HG02884 (cell line): ENCODE results near the gene TMEM232.
"Not testable (repeated sequence)": the region's sequence is repeated elsewhere in the genome, so short reads cannot be mapped to it uniquely, and the experiment has no call there.

ENCODE experiments used
- ATAC-seq: cut with Tn5 transposase; IDR thresholded peaks from one replicate; pipeline ENCODE4 v1.9.1; 2021; ENCODE audit warnings: mild to moderate bottlenecking, moderate library complexity; ENCODE audit not compliant: unreplicated experiment

TMEM232 gene

GRCh38 chr5:110716247-110717245, 9.9 kb downstream of the TMEM232 start:
- ATAC-seq: peak; percentile 90

- ATAC-seq: no peak
Observed at GRCh38 chr5:110707260-110707844, 19.1 kb downstream of the TMEM232 start.

DNA sequence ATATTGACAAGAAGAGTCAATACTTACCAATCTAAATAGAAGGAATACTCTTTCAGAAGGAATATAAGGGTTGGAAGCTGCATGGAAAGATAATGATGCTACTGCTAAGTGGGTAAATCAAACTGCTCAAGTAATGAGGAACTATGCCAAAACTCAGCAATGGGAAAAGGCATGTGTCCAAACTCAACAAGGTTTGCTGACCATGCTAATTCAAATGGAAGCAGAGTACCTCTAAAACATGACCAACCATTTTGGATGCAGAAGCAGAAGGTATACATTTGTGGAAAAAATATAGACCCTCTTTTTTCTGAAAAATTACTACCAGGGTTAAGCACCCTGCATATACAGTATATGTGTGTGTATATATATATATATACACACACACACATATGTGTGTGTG, 21.1 kb downstream of the TMEM232 start:
- no peak for ATAC-seq

GRCh38 chr5:110703481-110703880, 23.0 kb downstream of the TMEM232 start:
- no peak for ATAC-seq

GRCh38 chr5:110702704-110703103, 23.8 kb downstream of the TMEM232 start:
- no peak for ATAC-seq

DNA sequence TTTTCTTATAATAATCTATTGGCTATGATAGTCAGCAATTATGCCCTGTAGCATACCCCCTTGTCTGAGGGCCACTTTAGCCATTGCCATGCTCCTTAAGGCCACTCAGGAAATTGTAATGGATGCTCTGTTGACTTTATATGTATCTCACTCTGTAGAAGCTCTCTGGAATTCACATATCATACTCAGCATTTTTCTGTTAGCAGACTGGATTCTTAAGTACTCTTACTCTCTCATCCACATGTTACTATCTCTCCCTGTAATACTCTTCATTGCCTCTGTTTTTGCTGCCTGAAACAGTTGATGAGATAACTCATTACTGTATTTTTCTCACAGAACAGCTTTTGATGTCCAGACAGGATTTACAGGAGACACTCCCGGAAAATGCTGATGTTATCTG, 24.2 kb downstream of the TMEM232 start:
- no peak for ATAC-seq

GRCh38 chr5:110692669-110693068, 33.8 kb downstream of the TMEM232 start:
- ATAC-seq: not testable (repeated sequence)

DNA sequence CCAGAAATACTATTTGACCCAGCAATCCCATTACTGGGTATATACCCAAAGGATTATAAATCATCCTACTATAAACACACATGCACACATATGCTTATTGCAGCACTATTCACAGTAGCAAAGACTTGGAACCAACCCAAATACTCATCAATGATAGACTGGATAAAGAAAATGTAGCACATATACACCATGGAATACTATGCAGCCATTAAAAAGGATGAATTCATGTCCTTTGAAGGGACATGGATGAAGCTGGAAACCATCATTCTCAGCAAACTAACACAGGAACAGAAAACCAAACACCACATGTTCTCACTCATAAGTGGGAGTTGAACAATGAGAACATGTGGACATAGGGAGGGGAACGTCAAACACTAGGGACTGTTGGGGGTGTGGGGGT, 35.9 kb downstream of the TMEM232 start:
- not testable (repeated sequence) for ATAC-seq

DNA sequence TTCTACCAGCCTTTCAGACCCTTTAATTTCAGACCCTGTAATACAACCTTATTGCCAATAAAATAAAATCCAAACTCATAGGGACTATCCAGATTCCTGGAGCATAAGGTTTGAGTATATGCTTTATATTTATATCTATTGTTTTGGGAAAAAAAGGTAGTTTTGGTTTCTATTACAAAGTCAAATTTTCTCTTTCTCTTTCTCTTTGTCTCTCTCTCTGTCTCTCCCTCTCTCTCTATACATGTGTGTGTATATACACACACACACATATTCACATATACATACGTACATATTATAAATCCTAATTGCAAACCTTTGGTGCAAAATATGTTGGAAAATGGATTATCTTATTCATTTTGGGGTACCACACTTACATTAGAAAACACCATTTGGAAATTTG, 39.0 kb downstream of the TMEM232 start:
- ATAC-seq: no peak

- ATAC-seq: no peak
Observed at GRCh38 chr5:110686270-110686669, 40.2 kb downstream of the TMEM232 start.

DNA sequence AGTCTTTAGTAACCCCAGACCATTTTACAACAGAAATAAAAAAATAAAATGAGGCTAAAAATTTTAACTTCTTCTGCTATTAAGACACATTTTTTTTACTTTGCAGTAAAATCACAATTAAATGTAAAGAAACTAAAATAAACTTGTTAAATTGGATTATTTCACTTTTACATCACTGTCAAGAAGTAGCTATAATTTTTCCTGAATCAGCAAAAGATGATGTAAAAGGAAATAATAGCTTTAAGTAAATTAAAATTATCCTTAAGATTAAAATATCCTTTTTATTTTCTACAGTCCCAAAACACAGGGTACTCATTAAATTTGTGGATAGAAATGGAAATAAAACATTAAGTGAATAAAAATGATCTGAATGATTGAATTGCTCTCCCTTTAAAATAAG, 44.5 kb downstream of the TMEM232 start:
- no peak for ATAC-seq

- no peak for ATAC-seq
Observed at GRCh38 chr5:110681109-110681508, 45.4 kb downstream of the TMEM232 start.

- ATAC-seq: not testable (repeated sequence)
Observed at GRCh38 chr5:110676554-110676953, 49.9 kb downstream of the TMEM232 start.

GRCh38 chr5:110665184-110665726, 61.2 kb downstream of the TMEM232 start:
- peak; percentile 37 for ATAC-seq

DNA sequence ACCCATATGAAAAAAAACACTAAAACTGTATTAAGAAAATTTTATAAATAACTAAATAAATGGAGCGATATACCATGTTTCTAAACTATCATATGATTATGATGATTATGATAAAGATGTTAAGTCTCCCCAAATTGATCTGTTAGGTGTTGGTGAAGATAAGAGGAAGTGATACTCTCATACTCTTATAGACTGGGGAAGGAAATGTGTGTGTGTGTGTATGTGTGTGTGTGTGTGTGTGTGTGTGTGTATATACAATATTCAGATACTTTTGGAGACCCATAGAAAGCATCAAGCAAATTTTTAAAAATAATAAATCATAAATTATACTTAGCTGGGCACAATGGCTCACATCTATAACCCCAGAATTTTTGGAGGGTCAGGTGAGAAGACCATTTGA, 62.9 kb downstream of the TMEM232 start:
- peak; percentile 87 for ATAC-seq

GRCh38 chr5:110658006-110658405, 68.5 kb downstream of the TMEM232 start:
- no peak for ATAC-seq

GRCh38 chr5:110653231-110653970, 73.1 kb downstream of the TMEM232 start:
- ATAC-seq: no peak

DNA sequence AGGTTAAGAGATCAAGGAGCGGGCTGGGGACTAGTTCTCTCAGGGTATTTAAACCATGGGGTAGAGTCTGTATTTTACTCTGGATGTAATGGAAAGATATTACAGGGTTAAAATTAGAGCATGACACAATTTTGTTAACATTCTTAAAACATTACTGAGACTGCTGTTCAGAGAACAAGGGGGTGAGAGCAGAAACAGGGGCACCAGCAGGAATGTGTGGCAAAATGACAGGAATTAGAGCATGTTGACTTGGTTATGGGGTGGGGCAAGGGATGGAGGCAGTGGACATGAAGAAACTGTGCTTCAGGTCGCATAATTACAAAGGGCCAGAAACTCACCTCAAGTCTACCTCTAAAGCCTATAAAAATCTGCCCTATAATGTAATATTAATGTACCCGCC, 75.0 kb downstream of the TMEM232 start:
- ATAC-seq: no peak

- no peak for ATAC-seq
Observed at GRCh38 chr5:110644357-110644756, 82.1 kb downstream of the TMEM232 start.

DNA sequence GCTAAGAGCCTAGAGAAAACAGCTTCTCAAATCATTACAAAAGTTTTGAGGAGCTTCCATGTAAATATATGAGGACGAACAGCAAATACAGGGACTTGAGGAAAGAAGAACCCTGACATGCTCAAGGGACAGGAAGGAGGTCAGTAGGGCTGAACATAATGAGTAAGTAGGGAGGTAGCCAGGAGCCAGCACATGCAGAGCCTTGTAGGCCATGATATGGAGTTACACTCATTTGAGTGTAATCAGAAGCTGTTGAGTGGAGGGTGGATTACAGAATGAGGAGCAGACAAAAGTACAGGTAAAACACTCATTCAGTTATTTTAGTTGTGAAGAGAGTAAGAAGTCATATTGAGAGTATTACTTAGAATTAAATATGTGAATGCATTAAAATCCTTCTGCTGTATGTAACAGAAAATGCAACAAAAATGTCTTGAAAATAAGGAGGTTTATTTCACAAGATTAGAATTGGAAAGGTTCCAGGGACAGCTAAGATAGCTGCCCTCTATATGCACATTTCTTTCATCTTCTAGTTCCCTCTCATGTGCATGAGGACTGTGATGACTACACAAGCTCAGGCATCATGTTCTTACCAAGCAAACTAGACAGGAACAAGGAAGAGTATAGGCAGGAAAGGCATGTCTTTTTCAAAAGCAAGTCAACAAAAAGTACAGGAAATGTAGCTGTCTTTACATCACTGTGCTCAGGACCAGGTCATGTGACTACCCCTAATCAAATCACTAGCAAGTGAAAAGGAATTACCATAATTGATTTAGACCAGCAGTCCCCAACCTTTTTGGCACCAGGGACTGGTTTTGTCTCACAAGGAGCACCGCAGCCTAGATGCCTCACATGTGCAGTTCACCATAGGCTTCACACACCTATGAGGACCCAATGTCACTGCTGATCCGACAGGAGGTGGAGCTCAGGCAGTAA, 87.2 kb downstream of the TMEM232 start:
- ATAC-seq: no peak
